G401.6 (cell line): ENCODE results near the gene PBX2.
"Not testable (repeated sequence)": the region's sequence is repeated elsewhere in the genome, so short reads cannot be mapped to it uniquely, and the experiment has no call there.

Experiments
- FAIRE-seq: peaks from 2 replicates; lab custom pipeline; 2012; peaks lifted over from hg19 to GRCh38; lab: Jason Lieb, UNC

The PBX2 gene

GRCh38 chr6:32190054-32190851, at the start of gene PBX2:
TSS of gene PBX2 (minus strand) at chr6:32190202. CDS start at chr6:32189915, 287 bp downstream.
- FAIRE-seq, result no peak

GRCh38 chr6:32239462-32239861, 49.5 kb upstream of the PBX2 start:
- FAIRE-seq, result no peak

GRCh38 chr6:32234934-32235333, 44.9 kb upstream of the PBX2 start:
- no peak for FAIRE-seq

GRCh38 chr6:32226434-32226833, 36.4 kb upstream of the PBX2 start:
- no peak for FAIRE-seq

GRCh38 chr6:32224696-32225095, 34.7 kb upstream of the PBX2 start:
- no peak for FAIRE-seq

GRCh38 chr6:32223258-32224235, 33.5 kb upstream of the PBX2 start, which contains the start of gene NOTCH4:
TSS of gene NOTCH4 (minus strand) at chr6:32224067. CDS start at chr6:32223928, 139 bp downstream.
- no peak for FAIRE-seq

DNA sequence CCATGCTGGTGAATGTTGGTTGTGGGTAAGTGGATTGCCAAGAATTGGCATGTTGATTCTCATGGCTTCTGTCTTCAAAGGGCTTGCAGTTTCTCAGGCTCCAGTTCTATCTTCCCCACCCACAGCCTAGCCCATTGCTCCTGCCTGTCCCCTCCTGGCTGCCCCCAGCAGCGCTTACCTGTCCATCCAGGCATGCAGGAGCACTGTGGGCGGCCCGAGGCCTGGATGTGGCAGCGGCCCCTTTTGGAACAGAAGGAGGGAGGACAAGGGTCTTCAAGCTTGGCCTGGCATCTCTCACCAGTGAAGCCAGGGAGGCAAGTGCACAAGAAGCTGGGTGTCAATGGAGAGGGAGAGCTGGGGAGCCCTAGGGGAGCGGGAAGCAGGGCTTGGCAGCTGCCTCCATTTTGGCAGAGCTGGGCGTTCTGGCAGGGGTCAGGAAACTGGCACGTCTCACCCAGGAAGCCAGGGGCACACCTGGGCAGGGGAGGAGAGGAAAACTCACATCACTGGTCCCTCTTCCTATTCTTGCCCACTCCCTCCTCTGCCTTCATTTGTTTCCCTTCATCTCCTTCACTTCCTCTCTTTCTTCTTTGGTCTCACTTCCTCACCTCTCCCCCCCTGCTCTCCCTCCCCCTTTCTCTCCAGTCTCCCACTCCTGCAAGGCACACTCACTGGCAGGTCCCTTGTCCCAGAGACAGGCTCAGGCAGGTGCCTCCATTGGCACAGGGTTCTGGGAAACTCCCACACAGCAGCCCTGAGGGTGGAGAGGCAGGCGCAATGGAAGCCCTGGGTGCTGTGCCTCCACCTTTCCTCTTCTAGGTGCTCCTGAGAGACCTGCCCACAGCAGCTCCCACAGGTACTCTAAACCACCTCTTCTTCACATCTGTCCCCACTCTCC, 32.6 kb upstream of the PBX2 start:
- FAIRE-seq, result no peak

GRCh38 chr6:32220021-32220420, 30.0 kb upstream of the PBX2 start:
- no peak for FAIRE-seq

- no peak for FAIRE-seq
Observed at GRCh38 chr6:32218167-32218566, 28.2 kb upstream of the PBX2 start.

GRCh38 chr6:32216998-32217397, 27.0 kb upstream of the PBX2 start:
- no peak for FAIRE-seq

DNA sequence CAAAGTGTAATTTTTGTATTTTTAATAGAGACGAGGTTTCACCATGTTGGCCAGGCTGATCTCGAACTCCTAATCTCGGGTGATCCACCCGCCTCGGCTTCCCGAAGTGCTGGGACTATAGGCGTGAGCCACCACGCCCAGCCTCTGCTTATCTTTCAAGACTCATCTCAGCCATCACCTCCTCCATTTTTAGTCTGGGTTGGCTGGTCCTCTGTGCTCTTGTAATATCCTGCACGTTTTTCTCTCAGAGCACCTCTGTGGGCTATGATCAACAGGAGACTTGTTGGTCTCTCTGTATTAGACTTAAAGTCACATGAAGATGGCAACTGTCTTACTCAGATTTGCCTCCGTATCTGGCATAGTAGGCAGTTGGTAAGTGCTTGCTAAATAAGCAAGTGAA, 26.3 kb upstream of the PBX2 start:
- FAIRE-seq, result no peak

DNA sequence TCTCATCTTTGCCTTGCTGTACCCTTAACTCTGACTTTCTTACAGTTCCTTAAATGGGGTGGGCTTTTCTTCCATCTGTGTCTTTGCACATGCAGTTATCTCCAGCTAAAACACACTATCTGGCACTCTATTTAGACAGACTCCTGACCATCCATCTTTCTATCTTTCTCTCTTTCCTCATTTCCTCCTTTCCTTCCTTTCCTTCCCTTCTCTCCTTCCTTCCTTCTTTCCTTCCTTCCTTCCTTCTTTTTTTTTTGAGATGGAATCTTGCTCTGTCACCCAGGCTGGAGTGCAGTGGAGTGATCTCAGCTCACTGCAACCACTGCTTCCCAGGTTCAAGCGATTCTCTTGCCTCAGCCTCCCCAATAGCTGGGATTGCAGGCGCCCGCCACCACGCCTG, 25.6 kb upstream of the PBX2 start:
- FAIRE-seq, result no peak

DNA sequence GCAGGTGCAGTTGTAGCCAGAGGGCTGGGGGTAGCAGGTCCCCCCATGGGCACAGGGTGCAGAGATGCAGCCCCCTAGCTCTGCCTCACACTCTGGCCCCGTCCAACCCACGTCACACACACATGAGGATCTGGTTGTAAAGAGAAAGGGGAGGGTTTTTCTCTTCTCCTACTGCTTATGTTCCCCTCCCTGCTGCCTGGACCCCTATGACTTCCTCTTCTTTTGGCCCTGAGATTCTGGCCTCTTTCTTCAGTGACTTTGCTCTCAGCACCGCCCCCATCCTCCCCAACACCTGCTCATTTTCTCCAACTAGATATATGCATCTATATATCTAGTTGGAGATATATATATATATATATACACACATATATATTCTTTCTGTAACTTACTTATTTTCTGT, 24.1 kb upstream of the PBX2 start:
- no peak for FAIRE-seq

DNA sequence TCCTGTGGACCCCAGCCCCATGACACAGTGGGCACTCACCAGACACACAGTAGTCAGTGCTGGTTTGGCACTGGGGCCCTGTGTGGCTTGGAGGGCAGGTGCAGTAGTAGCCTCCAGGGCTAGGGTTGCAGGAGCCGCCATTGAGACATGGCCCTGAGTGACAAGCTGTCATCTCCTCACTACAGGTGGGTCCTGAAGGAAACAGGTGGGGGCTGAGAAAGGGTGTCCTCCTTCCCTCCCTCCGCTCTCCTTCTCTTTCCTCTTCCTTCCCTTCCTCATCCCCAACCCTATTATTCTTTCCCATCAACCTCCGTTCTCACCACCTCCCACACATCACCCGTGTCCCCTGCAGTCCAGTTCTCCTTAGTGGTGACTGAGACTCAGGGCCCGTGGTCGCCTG, 23.6 kb upstream of the PBX2 start:
- no peak for FAIRE-seq

DNA sequence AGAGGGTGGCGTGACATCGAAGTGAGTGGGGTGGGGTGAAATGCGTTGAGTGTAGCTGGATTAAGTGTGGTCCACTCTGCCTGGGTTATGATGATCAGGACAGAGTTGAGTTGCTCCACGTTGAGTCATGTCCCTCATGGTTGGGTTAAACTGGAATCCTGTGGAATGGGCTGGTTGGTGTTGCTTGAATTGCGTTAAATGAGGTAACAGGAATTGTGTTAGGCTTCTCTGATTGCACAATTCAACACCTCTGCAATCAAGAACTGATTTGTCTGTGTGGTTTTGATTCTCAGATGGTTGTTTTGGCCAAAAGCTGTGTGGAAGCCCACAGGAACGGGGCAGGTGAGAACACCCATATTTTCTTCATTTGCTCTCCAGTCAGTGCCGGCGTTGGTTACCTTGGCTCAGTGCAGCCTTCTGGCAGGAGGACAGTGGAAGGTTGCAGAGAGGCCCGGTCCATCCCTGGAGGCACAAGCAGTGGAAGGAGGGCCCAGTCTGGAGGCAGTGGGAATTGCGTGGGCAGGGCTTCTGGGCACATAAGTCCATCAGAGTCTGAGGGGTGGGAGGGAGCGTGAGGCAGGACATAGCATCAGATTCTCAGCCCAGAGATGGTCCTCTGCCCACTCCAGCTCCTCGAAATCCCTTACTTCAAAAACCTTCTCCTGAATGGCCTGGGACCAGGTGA, 22.2 kb upstream of the PBX2 start:
- no peak for FAIRE-seq

- not testable (repeated sequence) for FAIRE-seq
Observed at GRCh38 chr6:32211432-32211831, 21.4 kb upstream of the PBX2 start.

GRCh38 chr6:32210191-32210601, 20.2 kb upstream of the PBX2 start:
- FAIRE-seq, result no peak

DNA sequence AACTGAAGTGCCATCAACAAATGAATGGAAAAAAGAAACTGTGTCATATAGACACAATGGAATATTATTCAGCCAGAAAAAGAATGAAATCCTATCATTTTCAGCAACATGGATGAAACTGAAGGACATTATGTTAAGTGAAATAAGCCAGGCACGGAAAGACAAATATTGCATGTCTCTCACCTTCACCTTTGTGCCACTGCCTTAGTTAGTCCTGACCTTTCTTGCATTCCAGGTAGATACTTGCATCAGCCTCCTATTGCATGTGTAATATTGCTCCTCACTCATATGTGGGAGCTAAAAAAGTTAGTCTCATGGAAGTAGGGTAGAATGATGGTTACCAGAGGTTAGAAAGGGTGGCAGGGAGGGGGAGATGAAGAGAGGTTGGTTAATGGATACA, 19.0 kb upstream of the PBX2 start:
- FAIRE-seq, result no peak

GRCh38 chr6:32204268-32204715, 14.3 kb upstream of the PBX2 start:
- FAIRE-seq, result no peak

DNA sequence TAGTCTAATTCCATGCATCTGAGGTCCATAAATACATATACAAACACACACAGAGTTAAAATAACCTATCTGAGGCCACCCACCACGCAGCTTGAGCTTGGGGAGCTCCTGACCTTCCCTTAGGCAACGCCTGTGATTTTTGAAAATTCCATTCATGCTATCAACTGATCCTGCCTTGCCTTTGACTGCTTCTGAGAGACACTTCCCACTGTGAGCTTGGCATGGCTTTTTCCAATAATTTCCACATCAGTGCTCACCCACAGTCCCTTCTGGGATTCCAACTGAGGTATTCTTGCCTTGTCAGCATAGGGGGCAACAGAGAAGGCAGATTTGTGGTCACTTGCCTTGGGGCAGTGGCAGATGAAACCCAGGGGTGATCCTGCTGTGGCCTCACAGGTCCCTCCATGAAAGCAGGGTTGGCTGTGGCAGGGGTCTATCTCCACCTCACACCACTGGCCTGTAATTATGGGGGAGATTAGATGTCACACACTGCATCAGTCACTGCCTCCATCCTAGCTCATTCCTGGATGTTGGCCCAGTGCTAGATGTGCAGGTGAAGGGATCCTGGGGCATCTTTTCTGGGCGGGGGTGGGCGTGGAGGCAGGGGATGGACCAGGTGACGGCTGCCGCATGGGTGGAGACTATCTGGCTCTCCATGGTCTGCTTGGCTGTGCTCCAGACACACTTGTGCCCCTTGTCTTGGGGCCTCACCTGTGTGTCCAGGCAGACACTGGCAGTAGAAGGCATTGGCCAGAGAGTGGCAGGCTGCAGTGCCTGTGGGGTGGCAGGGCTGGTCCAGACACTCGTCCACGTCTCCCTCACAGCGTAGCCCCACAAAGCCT, 13.6 kb upstream of the PBX2 start:
- no peak for FAIRE-seq
